GM18526 (cell line): ENCODE data around the gene CACNA1E.

ENCODE experiments used
- POLR2A ChIP-seq: IDR thresholded peaks from 3 replicates; pipeline ENCODE4 v1.6.1; 2011; ENCODE audit not compliant: insufficient read length; ENCODE audit errors: extremely low read depth

CACNA1E gene

DNA sequence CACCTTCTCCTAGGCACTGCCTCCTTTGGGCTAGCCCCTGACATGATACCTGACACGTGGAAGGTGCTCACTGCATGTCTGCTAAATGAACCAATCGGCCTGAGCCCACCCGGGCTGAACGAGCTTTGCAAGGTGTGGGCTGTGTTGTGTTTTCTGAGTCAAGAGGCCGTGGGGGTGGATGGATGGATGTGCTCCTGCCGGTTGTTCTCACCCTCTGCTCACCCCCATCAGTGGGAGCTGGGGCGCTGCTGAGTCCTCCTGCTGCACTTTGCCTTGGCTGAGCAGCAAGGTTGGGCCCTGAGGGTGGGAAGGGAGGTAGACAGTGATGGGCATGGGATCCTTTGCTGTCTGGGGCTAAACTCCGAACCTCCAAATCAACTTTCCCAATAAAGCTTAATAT lies 6.7 kb upstream of the CACNA1E start:
- TF ChIP-seq POLR2A, result no peak

DNA sequence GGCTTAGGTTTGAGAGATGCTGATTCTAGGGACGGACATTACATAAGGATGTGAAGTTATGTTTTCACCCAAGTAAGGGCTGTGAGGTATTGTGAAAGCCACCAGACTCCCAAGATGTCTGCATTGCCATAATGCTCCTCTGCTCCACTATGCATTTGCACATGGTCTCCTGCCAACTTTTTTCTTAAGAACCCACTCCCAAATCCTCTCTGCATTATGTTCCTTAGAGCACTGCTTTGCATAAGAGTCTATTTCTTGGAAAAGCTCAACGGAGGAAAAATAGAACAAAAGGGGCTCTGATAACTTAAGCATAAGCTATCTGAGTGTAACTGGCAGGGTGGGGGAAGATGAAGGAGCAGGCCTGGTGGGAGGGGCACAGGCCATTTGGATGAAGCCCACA lies 5.0 kb upstream of the CACNA1E start:
- TF ChIP-seq POLR2A, result no peak

DNA sequence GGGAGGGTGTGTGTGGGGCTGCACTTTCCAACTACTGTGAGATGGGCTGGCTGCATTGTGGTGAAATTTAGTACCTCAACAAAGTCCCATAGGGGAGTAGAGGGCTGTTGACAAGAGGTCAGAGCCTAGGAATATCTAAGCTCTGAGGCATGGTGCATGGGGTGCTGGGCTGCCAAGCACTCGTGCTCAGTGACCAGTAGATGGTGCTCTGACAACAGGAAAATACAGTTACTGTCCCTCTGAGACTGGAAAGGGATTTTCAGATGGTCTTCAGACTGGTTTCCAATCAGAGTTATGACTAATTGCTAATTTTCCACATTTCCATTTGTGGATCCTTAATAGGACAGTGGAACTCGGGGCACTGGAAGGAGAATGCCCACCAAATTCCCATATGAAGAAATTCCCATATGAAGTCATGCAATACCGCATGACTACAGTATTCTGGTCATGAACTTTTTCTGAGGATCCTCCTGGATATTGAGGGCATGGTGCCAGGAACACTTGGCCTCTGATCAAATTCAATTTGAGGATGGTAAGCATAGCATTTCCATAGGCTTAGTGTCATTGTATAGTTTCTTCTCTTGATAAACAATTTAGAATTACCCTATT lies 4.1 kb upstream of the CACNA1E start:
- no peak for TF ChIP-seq POLR2A

DNA sequence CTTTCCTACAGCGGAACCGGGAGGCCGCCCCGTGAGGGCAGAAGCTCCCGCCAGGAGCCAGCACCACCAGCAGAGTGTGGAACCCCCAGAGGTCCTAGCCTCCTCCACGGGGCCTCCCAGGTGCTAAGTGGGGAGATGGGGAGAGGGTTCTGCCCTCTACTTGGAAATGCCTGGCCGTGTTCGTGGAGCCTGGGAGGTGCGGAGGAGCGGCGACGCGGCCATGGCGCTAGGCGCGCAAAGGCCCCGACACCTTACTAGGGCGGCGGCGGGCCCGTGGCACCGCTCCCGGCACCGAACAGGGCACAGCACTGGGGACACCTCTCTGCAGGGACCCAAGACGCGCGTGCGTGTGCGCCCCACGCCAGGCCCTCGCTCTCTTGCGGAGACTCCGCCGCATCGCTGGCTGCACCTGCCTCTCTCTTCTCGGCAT lies 1.3 kb upstream of the CACNA1E start:
- TF ChIP-seq POLR2A, result no peak

DNA sequence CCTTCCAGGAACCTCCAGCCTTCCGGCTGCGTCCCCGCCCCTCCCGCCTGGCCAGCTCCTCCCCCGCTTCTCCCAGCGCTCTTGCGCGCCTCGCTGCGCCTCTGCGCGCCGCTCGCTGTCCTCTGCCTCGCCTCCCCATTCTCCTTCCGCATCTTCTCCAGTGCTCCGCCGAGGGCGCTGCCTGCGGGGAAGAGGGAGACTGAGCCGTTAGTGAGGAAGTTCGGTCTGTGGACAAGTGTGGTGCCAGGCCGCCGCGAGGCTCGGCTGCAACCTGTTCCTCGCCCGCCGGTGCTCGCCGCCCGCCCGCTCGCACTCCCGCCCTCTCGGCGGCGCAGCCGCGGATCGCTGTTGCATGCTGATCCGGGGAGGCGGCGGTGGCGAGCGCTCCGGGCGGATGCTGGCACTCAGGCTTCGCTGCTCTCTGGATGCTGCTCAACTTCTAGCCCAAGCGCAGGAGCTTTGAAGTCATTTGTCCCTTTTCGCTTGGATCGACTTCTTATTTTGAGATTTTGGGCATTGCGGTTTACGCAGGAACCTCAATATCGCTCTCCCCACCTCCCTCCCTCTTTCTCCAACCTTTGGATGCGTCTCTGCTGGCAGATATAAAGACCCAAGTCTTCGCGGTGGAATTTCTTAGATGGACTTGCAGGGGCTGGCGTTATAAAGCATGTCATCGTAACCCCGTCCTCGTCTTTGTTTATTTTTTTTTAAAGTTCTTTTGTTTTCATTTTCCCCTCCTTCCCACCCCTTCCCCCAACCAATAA lies 614 bp upstream of the CACNA1E start:
- peak; percentile 24 for TF ChIP-seq POLR2A

DNA sequence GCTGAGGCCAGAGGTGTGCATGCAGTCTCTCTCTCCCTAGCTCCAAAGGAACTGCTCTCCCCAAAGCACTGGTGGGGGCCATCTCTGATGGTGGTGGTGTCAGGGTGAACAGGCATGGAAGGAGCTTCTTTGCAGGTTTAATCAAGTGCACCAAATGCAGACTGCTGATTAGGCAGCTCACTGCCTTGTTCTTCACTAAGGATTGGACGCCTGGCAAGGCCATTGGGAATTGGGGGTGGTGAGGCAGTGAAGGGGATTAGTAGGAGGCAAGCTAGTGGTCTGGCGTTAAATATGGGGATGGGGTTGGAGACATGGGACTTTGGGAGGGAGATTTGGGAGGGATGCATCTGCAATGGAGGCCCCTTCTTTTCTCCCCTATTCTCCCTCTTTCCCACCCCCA lies 1.5 kb downstream of the CACNA1E start:
- TF ChIP-seq POLR2A, result no peak

DNA sequence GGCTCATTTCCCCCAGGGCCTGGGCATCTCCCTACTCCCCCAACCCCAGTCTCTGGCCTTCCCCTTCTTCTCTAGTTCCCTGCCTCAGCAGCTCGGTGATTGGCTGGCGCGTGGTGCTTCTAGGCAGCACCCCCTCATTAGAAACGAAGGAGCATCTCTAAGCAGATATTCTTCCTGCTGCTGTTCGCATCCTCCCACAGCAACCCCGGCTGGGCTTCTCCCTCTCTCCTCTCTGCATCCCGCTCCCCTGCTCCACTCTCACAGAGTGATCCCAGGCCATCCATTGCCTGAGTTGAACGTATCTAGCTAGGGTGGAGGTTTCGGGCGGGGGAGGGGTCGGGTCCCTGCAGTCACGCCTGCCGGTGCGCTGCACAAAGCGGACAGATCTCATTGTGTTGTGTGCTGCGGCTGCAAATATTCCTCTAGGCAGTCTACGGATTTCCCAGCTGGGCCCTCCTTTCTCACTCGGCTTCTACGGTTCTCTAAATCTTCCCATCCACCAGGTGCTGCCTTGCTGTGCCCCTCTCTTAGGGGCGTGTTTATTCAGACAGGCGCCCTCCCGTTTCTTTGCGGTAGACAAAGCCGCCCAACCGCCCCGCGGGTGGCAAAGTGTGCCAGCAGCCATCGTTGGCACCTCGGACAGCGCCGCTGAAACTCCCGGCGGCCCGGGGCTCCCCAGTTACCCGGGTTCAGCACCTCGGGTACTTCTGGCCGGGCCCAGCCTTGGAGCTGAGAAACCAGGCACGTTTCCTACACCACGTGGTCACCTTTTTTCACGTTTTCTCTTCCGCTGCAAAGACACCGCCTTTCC lies 2.2 kb downstream of the CACNA1E start:
- TF ChIP-seq POLR2A, result no peak

DNA sequence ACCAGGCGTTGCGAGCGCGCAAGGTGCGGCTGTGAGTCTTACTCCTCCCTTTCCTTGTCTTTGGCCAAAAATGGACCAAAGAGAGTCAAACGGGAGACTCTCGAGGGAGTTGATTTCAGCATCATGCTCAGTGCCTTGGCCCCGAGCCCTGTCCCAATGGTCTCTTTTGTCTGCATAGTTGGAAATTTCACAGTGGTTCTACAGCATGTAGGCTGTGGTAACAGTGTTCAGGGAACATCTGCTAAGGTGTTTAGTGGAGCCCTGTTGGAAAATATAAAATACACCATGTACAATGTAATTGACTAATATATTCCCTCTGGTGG lies 2.7 kb downstream of the CACNA1E start:
- no peak for TF ChIP-seq POLR2A

DNA sequence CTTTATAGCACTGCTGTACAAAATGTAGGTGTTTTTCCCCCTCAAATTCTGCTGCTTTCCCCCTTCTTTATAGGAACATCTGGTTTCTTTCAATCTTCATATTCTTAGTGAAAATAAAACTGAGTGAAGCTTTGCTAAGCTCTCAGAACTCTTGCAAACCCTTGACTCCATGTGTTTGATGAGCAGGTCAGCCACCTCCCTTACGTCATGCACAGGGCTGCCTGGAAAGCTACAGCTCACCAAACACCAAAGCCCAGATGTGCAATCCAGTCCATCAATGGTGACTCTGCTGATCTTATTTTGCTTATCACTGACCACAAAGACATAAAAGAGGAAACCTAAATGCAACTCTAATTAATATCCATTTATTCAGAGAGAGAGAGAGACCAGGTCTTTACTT lies 5.5 kb downstream of the CACNA1E start:
- TF ChIP-seq POLR2A, result no peak

DNA sequence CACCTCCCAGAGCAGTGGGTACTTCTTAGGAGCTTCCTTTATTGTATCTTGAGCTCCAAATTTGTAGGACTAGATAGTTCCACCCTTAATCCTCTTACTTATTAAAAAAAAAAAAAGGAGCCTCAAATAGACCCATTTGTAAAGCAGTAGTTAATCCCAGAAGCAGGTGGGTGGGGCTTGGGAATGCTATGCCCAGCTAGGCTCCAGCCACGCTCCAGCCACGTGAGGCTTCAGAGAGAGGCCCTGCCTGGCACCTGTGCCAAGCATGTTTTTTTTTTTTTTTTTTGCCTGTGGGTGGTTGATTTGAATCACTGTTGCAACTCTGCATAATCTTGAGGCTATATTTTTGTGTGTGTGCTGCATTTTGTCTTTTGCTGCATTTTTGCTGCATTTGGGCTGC lies 7.0 kb downstream of the CACNA1E start:
- TF ChIP-seq POLR2A, result no peak

DNA sequence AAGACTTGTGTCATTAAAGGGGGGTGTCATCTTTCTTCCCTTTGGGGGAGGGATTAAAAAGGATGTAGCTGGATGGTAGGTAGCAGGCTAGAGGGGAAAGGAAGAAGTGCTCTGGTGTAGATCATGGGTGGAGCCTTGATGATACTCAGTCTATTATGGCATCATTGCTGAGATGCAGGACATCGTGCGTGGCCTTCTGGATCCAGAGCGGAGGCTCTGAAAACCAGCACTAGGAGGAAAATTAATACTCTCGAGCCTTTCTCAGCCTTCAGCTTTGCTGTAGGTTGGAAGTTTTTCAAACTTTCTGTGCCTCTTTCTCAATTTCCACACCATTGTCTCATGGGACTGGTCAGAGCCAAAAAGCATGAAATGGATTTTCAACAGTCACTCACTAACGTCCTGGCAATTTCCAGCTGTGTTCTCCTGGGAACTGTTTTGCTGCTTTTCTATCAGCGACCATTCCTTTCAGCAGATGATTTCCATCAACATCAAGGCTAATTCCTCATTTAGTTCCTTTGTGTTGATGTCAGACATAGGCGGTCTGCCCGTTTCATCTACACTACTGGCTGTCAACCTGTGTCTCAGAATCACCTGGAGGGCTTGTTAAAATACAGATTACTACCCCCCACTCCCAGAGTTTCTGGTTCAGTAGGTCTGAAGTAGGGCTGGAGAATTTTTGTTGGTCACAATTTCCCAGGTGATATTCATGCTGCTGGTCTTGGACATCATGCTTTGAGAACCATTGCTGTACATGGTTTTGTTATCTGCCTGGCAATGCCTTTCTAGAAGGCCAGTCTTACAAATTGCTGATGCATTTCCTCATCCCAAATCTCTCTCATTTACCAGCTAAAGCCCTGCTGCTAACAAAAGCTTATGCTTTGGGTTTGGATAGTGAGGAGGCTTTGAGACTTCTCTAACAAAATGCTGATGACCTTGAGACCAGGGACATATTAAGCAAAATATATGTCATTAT lies 7.7 kb downstream of the CACNA1E start:
- TF ChIP-seq POLR2A, result no peak

DNA sequence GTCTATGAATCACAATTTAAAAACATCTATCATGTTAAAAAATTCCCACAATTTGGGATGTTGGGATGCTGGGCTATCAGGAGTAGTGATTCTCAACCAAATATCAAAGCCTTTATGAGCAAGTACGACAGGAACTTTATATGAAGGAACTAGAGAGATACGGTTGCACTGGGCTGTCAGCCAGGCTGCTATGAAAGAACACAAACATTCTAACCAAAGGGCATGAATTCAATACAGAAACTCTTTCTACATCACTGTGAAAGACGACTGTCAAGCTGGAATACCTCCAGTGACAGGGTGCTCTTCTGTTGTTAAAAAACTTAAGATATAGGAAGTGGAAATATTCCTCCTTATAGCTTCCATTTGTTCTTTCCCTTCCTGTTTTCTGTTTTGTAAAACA lies 9.8 kb downstream of the CACNA1E start:
- no peak for TF ChIP-seq POLR2A

DNA sequence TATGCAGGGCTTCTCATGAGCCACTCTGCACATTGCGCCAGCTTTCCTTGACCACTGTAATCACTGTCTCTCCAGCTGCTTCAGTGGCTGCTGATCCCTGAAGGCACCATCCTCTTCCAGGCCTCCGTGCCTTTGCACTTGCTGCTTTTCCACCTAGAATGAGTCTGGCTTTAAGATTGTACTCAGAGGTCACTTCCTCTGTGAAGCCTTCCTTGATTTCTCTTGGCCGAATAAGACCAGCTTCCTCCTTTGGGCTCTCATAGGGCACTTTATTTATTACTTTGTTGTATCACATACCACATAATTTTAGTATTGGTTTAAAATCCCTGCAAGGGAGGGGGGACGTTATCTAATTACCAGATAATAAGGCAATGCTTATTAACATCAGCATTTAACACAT lies 10.6 kb downstream of the CACNA1E start:
- TF ChIP-seq POLR2A, result no peak

DNA sequence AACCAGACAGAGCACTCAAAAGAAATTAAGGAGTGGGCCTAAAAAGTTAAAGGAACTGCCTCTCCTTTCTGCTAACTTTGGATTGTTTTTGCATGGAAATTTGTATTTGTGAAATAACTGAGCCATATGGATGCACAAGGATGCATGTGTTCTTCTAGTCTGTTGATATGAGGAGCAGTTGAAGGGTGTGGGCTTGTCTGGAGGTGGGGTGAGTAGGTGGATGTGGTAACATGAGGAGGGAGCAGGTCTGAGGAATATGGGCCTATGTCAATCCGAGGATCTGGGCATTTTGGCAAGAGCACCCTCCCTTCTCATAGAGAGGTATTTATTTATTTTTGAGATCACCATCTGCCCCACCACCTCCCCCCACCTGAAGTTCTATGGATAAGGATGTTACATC lies 13.4 kb downstream of the CACNA1E start:
- TF ChIP-seq POLR2A, result no peak

DNA sequence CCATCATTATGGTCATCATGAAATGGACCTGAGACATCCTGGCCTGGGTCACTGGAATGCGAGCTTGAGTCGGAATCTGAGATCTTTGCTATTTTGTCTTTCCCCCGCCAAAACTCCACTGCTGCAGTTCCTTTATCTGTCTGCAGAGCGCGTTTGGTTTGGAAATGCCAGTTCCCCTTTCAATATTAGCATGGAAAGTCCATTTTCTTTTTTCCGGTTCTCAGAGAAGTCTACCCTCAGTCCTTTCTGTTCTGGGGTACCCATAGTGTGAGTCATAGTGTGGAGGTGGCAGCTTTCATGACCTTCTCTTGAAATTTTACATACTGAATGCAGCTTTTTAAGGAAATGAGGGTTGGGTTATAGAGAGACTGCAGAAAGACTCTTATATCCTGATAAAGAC lies 14.6 kb downstream of the CACNA1E start:
- no peak for TF ChIP-seq POLR2A
